Psoas muscle (tissue), 8 donors: ENCODE measurements around the gene STAT1. TPM values are rescaled to one million over a fixed set of nuclear protein-coding genes. Genes with fewer than 3 reads are reported as not detected.

ENCODE experiments used
- ATAC-seq, 4 donors: fragments of 200-7000 bp; cut with Tn5 transposase; one replicate each; pipeline ENCODE4 v1.9.1; 2020; ENCODE audit warnings: moderate library complexity in 3 of 4, mild to moderate bottlenecking in 2 of 4
- DNase-seq, 2 donors: peaks; one replicate each; pipeline ENCODE4 v3.0.0-alpha.2; 2020
- H3K27ac ChIP-seq: fragments of 200-600 bp; one replicate; pipeline ENCODE4 v1.8.0; 2022
- H3K27me3 ChIP-seq, 3 donors: fragments of 200-600 bp in 1 of 3; one replicate each; pipeline versions ENCODE4 v1.6.1 to v1.8.0; 2013 to 2022; ENCODE audit warnings: low read length in 2 of 3, mild to moderate bottlenecking in 2 of 3, moderate library complexity in 1 of 3; ENCODE audit not compliant: insufficient read depth in 3 of 3
- H3K36me3 ChIP-seq, 2 donors: fragments of 200-600 bp in 1 of 2; one replicate each; pipeline versions ENCODE4 v1.6.1 to v1.8.0; 2013 to 2022; ENCODE audit warnings: low read depth in 1 of 2, mild to moderate bottlenecking in 1 of 2, moderate library complexity in 1 of 2; ENCODE audit not compliant: insufficient read depth in 1 of 2
- H3K4me1 ChIP-seq: fragments of 200-600 bp; one replicate; pipeline ENCODE4 v1.8.0; 2022
- H3K4me3 ChIP-seq: fragments of 200-600 bp; one replicate; pipeline ENCODE4 v1.8.0; 2022; ENCODE audit warnings: mild to moderate bottlenecking
- H3K9me3 ChIP-seq: fragments of 200-600 bp; one replicate; pipeline ENCODE4 v1.8.0; 2022
- WGBS, 3 donors: extraction: QIAGEN DNeasy Blood & Tissue Kit; methylation state at CpG; one replicate each; pipeline versions ENCODE4 v1.1.6 to v1.1.7; 2013; 5-methylcytosine and 5-hydroxymethylcytosine counted together
- intact Hi-C, 2 donors: fragments of 100-400 bp; cut with DNase I; formaldehyde crosslinking; loops; one replicate each; pipeline versions ENCODE4 v1.11.0 to v1.14.2; 2022
- polyA plus RNA-seq, 3 donors: library from polyadenylated mRNA; stranded (reverse); fragments of 200-250 nt; gene quantifications; one replicate each; pipeline ENCODE4 v1.2.3, GENCODE V29; 2013
- total RNA-seq, 4 donors: library from RNA; stranded (reverse); fragmentation: NEBNext Ultra II Directional in 2 of 4; extraction: Animal tissue kit (Norgen Biotek cat#: 25700) in 2 of 4; gene quantifications; one replicate each; pipeline versions ENCODE4 v1.2.1 to v1.2.4, GENCODE V29; 2021 to 2023
- TF ChIP-seq, protein P1 (sequence below): fragments of 200-600 bp; IDR thresholded peaks from one replicate; pipeline ENCODE4 v1.8.0; 2022; ENCODE audit warnings: antibody characterized with exemption
- donor health status: healthy with polysubstance abuse.
- donor health status: DM: no; HTN: no; CAD: no; lungs with moderate emphysema.
- donor health status: Bipolar disorder and iron deficiency.
- donor health status: healthy.
- donor health status: DM: yes; HTN: yes; CAD: no.
- donor health status: DM: no; HTN: no; CAD: no.
- donor health status: DM: no; HTN: no; CAD: no.
- donor health status: DM: yes; HTN: yes; CAD: no.

STAT1 gene
- total and polyA plus RNA-seq, 7 donors = 14.2 to 49.0 (median 33.2) TPM

- TF ChIP-seq, protein P1, sequence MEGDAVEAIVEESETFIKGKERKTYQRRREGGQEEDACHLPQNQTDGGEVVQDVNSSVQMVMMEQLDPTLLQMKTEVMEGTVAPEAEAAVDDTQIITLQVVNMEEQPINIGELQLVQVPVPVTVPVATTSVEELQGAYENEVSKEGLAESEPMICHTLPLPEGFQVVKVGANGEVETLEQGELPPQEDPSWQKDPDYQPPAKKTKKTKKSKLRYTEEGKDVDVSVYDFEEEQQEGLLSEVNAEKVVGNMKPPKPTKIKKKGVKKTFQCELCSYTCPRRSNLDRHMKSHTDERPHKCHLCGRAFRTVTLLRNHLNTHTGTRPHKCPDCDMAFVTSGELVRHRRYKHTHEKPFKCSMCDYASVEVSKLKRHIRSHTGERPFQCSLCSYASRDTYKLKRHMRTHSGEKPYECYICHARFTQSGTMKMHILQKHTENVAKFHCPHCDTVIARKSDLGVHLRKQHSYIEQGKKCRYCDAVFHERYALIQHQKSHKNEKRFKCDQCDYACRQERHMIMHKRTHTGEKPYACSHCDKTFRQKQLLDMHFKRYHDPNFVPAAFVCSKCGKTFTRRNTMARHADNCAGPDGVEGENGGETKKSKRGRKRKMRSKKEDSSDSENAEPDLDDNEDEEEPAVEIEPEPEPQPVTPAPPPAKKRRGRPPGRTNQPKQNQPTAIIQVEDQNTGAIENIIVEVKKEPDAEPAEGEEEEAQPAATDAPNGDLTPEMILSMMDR = no peak
- Histone ChIP-seq H3K4me1 (peaks cover 19% of the 10 kb centered on the region), H3K4me3 (no peak overlapping the region), H3K27ac (no peak overlapping the region), H3K27me3 (no peaks in the 10 kb centered on the region), H3K36me3 (no peaks in the 10 kb centered on the region), H3K9me3 (no peaks in the 10 kb centered on the region)
- WGBS, 3 donors = 94 to 99% (median 98%) methylated on average over 2 of the region's 2 CpGs
- intact Hi-C loops = no loop called here
- ATAC-seq = no peak
- DNase-seq = no peak
These were observed 71.3 kb downstream of the STAT1 start for GRCh38 chr2:190942697-190943096.

DNA sequence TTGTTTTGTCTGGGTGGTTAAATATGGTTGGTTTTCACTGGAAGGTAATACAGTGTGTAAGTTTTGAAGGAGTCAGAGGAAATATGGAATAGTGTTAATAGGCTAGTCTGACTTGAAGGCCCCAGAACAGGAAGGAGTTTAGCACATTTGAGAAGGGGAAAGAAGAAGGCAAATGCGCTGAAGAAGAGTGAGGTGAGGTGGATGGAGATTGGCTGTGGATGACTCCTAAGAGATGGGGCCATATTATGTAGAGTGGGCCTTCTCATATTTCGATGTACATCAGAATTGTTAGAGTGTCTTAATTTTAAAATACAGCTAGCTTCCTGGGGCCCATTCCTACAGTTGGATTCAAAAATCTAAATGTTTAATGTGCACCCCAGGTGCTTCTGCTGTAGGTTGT is 72.4 kb downstream of the STAT1 start:
- Histone ChIP-seq H3K36me3 (no peaks in the 10 kb centered on the region), H3K27ac (no peak overlapping the region), H3K27me3 (no peaks in the 10 kb centered on the region), H3K4me1 (peaks cover 14% of the 10 kb centered on the region), H3K9me3 (no peaks in the 10 kb centered on the region), H3K4me3 (no peak overlapping the region)
- TF ChIP-seq, protein P1 = no peak
- 91 to 96% (median 95%) methylated on average over 2 of the region's 2 CpGs for WGBS, 3 donors
- ATAC-seq (no peak), DNase-seq (no peak)
- intact Hi-C loops = no loop called here

GRCh38 chr2:190940454-190940853 is 73.5 kb downstream of the STAT1 start:
- no peak for DNase-seq

GRCh38 chr2:190938771-190939335 is 75.1 kb downstream of the STAT1 start:
- Histone ChIP-seq H3K36me3 (no peaks in the 10 kb centered on the region), H3K4me1 (peaks cover 14% of the 10 kb centered on the region), H3K4me3 (no peak overlapping the region), H3K27me3 (no peaks in the 10 kb centered on the region), H3K9me3 (no peaks in the 10 kb centered on the region), H3K27ac (no peak overlapping the region)
- 10 to 25% (median 20%) methylated on average over 1 of the region's 1 CpG for WGBS, 3 donors
- DNase-seq (no peak), ATAC-seq (no peak)
- intact Hi-C loops = no loop called here
- TF ChIP-seq, protein P1 = no peak

More at GRCh38 chr2:190940454-190940853, 73.5 kb downstream of the STAT1 start:
- Histone ChIP-seq H3K9me3 (no peaks in the 10 kb centered on the region), H3K27me3 (no peaks in the 10 kb centered on the region), H3K4me1 (peaks cover 14% of the 10 kb centered on the region), H3K36me3 (no peaks in the 10 kb centered on the region), H3K27ac (no peak overlapping the region), H3K4me3 (no peak overlapping the region)
- intact Hi-C loops = no loop called here
- TF ChIP-seq, protein P1 = no peak
- 63 to 75% (median 74%) methylated on average over 1 of the region's 1 CpG for WGBS, 3 donors
- no peak for ATAC-seq

GRCh38 chr2:190935054-190935453 is 78.9 kb downstream of the STAT1 start:
- Histone ChIP-seq H3K4me3 (no peak overlapping the region), H3K27me3 (no peaks in the 10 kb centered on the region), H3K4me1 (peaks cover 10% of the 10 kb centered on the region), H3K27ac (no peak overlapping the region), H3K36me3 (peaks cover 0 to 30% of the 10 kb centered on the region in 2 donors), H3K9me3 (no peaks in the 10 kb centered on the region)
- intact Hi-C loops = no loop called here
- ATAC-seq (no peak), DNase-seq (no peak)
- TF ChIP-seq, protein P1 = no peak
